Measurements from ENCODE around the gene ERCC2. TPM values are rescaled to one million over a fixed set of nuclear protein-coding genes. Genes with fewer than 3 reads are reported as not detected.

The ERCC2 gene
- total RNA-seq, 3 donors from 2014 or later, result 6.4 to 11.5 (median 9.5) TPM

DNA sequence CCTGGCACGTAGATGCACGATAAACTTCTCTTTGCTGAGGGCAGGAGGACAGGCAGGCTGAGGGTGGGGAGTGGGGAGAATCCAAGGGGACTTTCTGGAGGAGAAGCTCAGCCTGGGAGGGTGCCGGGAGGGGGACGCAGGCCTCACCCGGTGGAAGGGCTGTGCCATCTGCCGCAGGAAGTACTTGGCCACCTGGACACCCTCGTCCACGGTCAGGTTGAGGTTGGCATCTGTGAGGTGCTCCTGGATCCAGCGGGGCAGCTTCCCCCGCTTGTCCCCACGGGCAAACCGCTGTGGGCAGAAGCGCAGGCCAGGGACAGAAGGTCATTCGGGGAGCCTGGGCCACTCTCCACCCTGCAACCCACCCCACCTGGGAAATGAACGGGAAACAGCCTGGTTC is 18.3 kb downstream of the ERCC2 start:
- intact Hi-C loops (cut with DNase I; ENCODE audit: low total_unique reads), result no loop called here
- Histone ChIP-seq H3K4me3 (no peak overlapping the region), H3K27me3 (no peaks in the 10 kb centered on the region), H3K9me3 (no peaks in the 10 kb centered on the region), H3K27ac (no peak overlapping the region), H3K36me3 (no peaks in the 10 kb centered on the region), H3K4me1 (no peaks in the 10 kb centered on the region)
- DNase-seq (ENCODE audit: low spot score in 2 of 2), result no peak
- TF ChIP-seq CTCF (IDR thresholded peaks at IDR 0.05), result no peak
- no peak for TF ChIP-seq POLR2AphosphoS5 (IDR thresholded peaks at IDR 0.05)
- TF ChIP-seq POLR2A (IDR thresholded peaks at IDR 0.05), result no peak

- no peaks in the 10 kb centered on the region for H3K9me3 ChIP-seq
- intact Hi-C loops (cut with DNase I; ENCODE audit: low total_unique reads), result no loop called here
- no peak overlapping the region for H3K27ac ChIP-seq
- no peak for DNase-seq (ENCODE audit: low spot score in 2 of 2)
- no peaks in the 10 kb centered on the region for H3K4me1 ChIP-seq
- H3K36me3 ChIP-seq, result no peaks in the 10 kb centered on the region
- H3K27me3 ChIP-seq, result no peaks in the 10 kb centered on the region
- no peak overlapping the region for H3K4me3 ChIP-seq
- TF ChIP-seq CTCF (IDR thresholded peaks at IDR 0.05) (no peak), POLR2AphosphoS5 (IDR thresholded peaks at IDR 0.05) (no peak), POLR2A (IDR thresholded peaks at IDR 0.05) (no peak)
Measured at GRCh38 chr19:45351401-45351952, 18.9 kb downstream of the ERCC2 start.

- no peak for TF ChIP-seq POLR2A (IDR thresholded peaks at IDR 0.05)
- no peak for TF ChIP-seq CTCF (IDR thresholded peaks at IDR 0.05)
- no peak for TF ChIP-seq POLR2AphosphoS5 (IDR thresholded peaks at IDR 0.05)
- no peak for DNase-seq (ENCODE audit: low spot score in 2 of 2)
- intact Hi-C loops (cut with DNase I; ENCODE audit: low total_unique reads), result no loop called here
- Histone ChIP-seq H3K9me3 (no peaks in the 10 kb centered on the region), H3K4me1 (no peaks in the 10 kb centered on the region), H3K36me3 (no peaks in the 10 kb centered on the region), H3K27me3 (no peaks in the 10 kb centered on the region), H3K4me3 (no peak overlapping the region), H3K27ac (no peak overlapping the region)
Measured at GRCh38 chr19:45350477-45351058, 19.8 kb downstream of the ERCC2 start.

DNA sequence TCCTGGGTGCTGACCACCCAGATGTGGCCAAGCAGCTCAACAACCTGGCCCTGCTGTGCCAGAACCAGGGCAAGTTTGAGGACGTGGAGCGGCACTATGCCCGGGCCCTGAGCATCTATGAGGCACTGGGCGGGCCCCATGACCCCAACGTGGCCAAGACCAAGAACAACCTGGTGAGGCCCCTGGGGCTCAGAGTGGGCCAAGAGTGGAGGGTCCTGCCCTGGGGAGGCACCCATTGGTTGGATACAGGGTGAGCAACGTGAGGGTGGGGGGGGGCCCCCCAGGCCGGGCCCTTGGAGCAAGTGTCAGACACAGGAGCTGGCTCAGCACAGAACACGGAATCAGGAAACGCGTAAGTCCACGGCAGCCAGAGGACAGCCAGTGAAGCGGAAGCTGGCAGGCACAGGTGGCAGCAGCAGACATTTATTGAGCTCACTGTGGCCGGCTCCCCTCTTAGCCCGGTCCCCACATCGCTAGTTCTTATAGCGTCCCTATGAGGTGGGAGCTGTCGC is 20.9 kb downstream of the ERCC2 start:
- no peaks in the 10 kb centered on the region for H3K27me3 ChIP-seq
- intact Hi-C loops (cut with DNase I; ENCODE audit: low total_unique reads), result no loop called here
- no peaks in the 10 kb centered on the region for H3K36me3 ChIP-seq
- TF ChIP-seq CTCF (IDR thresholded peaks at IDR 0.05) (no peak), POLR2A (IDR thresholded peaks at IDR 0.05) (no peak), POLR2AphosphoS5 (IDR thresholded peaks at IDR 0.05) (no peak)
- H3K4me3 ChIP-seq, result no peak overlapping the region
- no peak overlapping the region for H3K27ac ChIP-seq
- no peaks in the 10 kb centered on the region for H3K9me3 ChIP-seq
- no peaks in the 10 kb centered on the region for H3K4me1 ChIP-seq
- no peak for DNase-seq (ENCODE audit: low spot score in 2 of 2)

DNA sequence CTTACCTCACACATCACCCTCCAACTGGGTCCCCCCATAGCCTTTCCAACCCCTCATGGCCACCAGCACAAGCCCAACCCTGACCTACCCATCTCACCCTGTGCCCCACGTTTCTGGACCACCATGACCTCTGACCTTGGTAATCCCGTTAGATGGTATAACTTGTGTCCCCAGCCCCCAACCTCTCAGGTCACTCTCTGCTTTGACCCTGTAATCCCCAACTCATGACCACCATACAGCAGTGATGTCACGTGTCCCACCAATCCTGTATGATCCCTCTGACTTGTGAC is 21.3 kb downstream of the ERCC2 start:
- no peak for TF ChIP-seq CTCF (IDR thresholded peaks at IDR 0.05)
- TF ChIP-seq POLR2A (IDR thresholded peaks at IDR 0.05), result no peak
- no peak for TF ChIP-seq POLR2AphosphoS5 (IDR thresholded peaks at IDR 0.05)
- intact Hi-C loops (cut with DNase I; ENCODE audit: low total_unique reads), result no loop called here

More for the DNA sequence above, 21.3 kb downstream of the ERCC2 start:
- Histone ChIP-seq H3K4me3 (no peak overlapping the region), H3K36me3 (no peaks in the 10 kb centered on the region), H3K4me1 (no peaks in the 10 kb centered on the region), H3K27ac (no peak overlapping the region), H3K9me3 (no peaks in the 10 kb centered on the region), H3K27me3 (no peaks in the 10 kb centered on the region)
- DNase-seq (ENCODE audit: low spot score in 2 of 2), result no peak
